Epithelial cell of esophagus (primary cell): ENCODE data around the gene CALCOCO1.
A peak's percentile ranks its signal among the peaks of the same experiment; 100 is the strongest.

Experiments used
- DNase-seq: peaks from one replicate; pipeline ENCODE4 v3.0.0; 2010; ENCODE audit warnings: low read depth
- H3K4me3 ChIP-seq: 2 replicates; pipeline ENCODE4 v1.5.1; 2011; ENCODE audit warnings: mild to moderate bottlenecking, low read length, control low read depth
- TF ChIP-seq, protein P1 (sequence below): IDR thresholded peaks from 2 replicates; pipeline ENCODE4 v1.5.1; 2011; ENCODE audit warnings: low read depth, mild to moderate bottlenecking, low read length, control low read depth, inconsistent platforms; ENCODE audit not compliant: insufficient read depth; ENCODE audit errors: missing control alignments

The CALCOCO1 gene

DNA sequence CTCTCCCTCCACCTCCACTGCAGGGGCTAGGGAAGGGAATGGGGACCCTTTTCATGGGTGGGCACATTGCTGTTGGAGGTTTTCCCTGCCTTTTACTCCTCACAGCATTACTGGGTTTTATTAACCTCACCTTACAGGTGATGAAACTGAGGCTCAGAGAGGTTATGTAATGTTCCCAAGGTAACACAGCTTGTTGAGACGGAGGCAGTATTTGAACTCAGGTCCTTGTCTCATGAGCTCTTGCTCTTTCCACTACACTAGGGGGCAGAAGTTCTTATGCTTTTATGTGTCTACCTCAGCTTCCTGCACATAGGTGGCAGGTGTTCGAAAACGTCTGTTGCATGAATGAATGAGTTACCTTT is 12.9 kb upstream of the CALCOCO1 start:
- DNase-seq = no peak
- no peak overlapping the region for H3K4me3 ChIP-seq
- TF ChIP-seq, protein P1, sequence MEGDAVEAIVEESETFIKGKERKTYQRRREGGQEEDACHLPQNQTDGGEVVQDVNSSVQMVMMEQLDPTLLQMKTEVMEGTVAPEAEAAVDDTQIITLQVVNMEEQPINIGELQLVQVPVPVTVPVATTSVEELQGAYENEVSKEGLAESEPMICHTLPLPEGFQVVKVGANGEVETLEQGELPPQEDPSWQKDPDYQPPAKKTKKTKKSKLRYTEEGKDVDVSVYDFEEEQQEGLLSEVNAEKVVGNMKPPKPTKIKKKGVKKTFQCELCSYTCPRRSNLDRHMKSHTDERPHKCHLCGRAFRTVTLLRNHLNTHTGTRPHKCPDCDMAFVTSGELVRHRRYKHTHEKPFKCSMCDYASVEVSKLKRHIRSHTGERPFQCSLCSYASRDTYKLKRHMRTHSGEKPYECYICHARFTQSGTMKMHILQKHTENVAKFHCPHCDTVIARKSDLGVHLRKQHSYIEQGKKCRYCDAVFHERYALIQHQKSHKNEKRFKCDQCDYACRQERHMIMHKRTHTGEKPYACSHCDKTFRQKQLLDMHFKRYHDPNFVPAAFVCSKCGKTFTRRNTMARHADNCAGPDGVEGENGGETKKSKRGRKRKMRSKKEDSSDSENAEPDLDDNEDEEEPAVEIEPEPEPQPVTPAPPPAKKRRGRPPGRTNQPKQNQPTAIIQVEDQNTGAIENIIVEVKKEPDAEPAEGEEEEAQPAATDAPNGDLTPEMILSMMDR = no peak

DNA sequence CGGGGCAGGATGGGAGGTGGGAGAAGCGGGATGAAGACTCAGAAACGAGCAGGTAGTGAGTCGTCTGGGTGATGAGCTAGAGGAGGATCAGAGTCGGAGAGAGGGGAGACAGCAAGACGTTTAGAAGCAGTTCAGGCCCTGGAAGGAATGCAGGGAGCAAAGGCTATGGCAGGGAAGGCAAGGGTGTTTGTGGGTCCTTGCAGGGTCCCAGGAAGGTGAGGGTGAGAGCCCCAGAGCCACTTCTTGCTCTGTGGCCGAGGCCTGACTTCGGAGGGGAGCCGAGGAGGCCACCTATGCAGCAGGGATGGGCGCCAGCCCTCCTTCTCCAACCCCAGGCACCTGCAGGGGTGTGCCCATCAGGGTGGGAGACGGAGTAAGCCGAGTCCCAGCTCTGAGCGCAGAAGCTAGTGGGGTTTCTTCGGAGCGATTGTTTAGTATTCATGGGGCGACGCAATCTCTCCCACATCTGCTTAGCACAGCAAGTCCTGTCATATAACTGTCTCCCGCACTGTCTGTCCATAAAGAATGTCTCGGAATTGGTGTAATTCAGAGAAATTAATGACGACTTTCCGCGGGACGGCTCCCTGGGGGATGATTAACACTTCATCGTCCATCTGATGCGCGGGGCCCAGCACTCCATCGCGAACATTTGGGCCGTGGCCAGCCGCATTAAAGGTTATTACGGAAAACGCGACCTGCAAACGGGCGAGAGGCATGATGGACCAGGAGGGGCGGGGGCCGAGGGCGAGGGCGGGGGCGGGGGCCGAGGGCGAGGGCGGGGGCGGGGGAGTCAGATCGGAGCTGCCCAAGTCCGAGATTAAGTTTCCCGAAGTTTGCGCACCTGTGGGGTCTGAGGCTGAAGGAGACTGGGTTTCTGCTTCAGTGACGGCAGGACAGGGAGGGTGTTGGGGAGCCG is 12.2 kb upstream of the CALCOCO1 start:
- DNase-seq = no peak
- no peak overlapping the region for H3K4me3 ChIP-seq
- TF ChIP-seq, protein P1 = no peak

DNA sequence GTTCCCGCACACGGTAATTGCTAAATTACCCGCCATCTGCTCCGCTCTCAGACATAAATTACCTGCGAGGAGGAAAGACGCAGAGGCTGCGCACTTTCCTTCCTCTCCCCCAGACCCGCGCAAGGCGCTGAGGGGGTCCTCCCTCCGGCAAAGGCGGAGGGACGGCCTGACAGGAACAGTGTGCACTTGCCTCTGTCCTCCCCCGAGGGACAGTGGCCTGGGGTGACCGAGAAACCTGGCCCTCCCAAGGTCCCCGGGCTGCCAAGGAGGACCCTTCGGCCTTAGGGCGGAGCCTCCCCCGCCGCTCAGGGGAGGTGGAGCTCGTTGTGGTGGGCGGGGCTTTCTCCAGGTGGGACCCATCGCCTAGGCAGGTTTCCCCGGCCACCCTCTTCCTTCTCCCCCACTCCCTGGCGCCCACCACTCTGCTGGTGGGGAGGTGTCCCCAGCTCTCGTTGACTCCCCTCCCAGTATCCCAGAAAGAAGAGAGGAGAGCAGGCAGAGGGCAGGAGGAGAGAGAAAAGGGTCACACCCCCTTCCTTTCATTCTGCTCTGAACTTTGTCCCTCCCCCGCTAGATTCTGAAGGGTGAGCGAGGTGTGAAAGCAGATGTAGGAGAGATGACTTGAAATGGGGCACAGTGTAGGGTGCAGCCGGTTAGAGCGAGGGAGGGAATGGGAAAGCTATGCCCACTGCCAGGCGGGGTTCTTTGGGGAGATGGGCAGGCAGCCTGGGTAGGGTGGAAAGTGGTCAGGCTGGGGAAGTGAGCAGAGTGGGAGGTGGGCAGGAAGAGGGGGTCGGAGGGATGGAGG is 11.4 kb upstream of the CALCOCO1 start:
- DNase-seq = no peak
- H3K4me3 ChIP-seq = peak overlapping the region; percentile 13
- TF ChIP-seq, protein P1 = no peak

DNA sequence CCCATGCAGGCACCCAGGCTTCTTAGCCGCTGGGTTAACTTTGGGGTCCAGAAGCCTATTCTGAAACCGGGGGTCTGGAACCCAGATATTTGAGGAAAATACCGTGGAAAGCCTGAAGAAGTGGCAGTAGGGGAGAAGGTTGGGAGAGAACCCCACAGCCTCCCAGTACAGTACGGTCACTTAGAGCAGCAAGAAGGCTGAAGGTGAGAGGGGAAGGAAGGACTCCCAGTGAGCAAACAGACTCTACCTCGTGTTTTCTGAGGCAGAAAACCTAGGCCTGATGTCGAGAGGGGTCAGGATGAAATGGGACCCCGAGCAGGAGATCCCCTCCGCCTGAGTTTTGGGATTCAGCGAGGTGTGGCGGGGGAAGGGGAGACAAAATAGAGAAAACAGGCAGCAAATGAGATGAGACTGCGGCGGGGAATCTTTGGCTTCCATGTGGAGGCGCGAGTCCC is 10.7 kb upstream of the CALCOCO1 start:
- TF ChIP-seq, protein P1 = no peak
- H3K4me3 ChIP-seq = no peak overlapping the region
- no peak for DNase-seq

DNA sequence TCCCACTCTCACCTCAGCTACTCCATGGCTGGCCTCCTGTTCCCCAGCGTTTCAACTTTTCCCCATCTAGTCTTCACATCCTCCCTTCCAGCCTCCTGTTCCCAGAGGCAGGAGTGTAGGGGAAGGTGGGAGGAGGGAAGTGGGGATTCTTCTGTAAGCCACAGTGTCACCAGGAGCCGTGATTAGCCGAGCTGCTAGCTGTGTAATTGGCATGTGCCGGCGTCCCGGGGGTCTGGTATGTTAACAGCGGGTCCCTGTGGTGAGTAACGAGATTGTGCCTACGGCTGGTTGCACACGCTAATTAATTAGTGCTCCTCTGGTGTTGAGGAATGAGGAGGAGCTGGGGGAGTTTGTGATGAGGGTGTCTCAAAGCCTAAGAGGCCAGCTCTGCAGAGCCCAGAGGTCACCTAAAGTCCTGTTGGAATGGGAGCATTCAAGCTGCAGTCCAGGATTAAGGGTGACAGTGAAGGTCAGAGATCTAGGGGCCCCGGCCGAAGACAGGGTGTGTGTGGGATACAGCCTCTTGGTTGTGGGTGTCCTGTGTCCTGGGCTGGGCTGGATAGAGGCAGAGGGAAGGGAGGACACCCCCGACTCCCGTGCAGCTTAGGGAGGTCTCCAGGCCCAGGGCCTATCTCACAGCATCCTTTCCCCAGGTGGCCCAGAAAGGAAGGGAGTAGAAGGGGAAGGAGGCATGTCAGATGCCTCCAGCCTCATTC is 10.0 kb upstream of the CALCOCO1 start:
- TF ChIP-seq, protein P1 = no peak
- no peak overlapping the region for H3K4me3 ChIP-seq
- DNase-seq = no peak

DNA sequence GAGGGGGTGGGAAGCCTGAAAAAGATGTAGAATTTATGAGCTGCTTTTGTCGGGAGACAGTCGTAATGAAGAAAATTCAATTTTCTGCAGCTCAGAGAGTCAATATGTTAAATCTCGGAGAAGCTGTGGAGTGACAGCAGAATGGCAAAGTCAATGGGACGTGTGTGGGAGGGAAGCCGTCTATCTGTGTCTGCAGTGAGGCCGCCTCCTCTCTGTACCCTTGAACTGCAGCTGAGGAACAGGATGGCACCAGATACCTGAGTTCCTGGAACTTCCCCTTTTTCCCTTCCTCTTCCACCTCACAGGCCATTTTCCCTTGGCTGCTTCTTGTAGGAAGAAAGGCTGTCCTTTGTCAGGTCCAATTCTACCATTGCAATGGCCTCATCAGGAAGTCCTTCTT is 9.3 kb upstream of the CALCOCO1 start:
- no peak overlapping the region for H3K4me3 ChIP-seq
- DNase-seq = no peak
- TF ChIP-seq, protein P1 = no peak
